Epithelial cell of esophagus (primary cell): ENCODE data around the gene GGTA1.

Source experiments
- DNase-seq: peaks from one replicate; pipeline ENCODE4 v3.0.0; 2010; ENCODE audit warnings: low read depth
- H3K4me3 ChIP-seq: 2 replicates; pipeline ENCODE4 v1.5.1; 2011; ENCODE audit warnings: mild to moderate bottlenecking, low read length, control low read depth
- CTCF ChIP-seq: IDR thresholded peaks from 2 replicates; pipeline ENCODE4 v1.5.1; 2011; ENCODE audit warnings: low read depth, mild to moderate bottlenecking, low read length, control low read depth, inconsistent platforms; ENCODE audit not compliant: insufficient read depth; ENCODE audit errors: missing control alignments

GGTA1 gene

GRCh38 chr9:121451586-121451985 lies 48.1 kb downstream of the GGTA1 start:
- DNase-seq, result no peak
- no peak for TF ChIP-seq CTCF

GRCh38 chr9:121450241-121450640 lies 49.4 kb downstream of the GGTA1 start:
- no peak for TF ChIP-seq CTCF
- no peak overlapping the region for H3K4me3 ChIP-seq
- no peak for DNase-seq

More at GRCh38 chr9:121451586-121451985, 48.1 kb downstream of the GGTA1 start:
- H3K4me3 ChIP-seq, result no peak overlapping the region

DNA sequence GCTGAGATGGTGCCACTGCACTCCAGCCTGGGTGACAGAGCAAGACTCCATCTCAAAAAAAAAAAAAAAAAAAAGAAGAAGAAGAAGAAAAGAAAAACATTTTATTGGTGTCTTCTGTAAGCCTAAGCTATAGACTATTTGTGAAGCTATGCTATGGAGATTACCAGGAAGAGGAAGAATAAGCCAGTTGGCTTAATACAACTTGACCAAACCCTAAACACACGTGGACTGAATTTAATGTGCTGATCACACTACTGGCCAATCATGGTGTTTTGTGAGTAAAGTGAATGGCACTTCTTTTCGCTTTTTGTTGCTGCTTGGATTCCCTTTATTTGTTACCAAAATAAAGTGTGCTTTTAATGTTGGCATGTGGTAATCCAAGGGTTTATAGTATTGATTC lies 49.9 kb downstream of the GGTA1 start:
- TF ChIP-seq CTCF, result no peak
- no peak for DNase-seq
- no peak overlapping the region for H3K4me3 ChIP-seq

DNA sequence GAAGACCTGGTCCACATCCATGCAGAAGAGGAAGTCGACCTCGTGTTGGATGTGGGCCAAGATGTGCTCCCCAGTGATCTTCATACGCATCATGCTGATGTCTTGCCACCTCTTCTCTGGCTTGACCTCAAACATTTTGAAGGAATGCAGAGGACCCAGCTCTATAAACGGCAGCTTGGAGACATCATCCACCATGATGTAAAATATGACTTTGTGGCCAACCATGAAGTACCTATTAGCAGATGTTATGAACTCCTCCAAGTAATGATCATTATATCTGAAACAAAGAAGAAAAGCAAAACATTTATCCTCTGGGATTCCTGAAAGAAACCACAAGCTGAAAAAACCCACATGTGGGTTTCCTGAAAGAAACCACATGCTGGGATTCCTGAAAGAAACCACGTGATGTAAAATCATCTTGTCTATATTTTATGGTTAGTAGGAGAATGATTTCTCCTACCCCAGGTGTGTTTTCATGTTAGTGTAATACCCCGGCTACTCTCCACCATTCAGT lies 52.3 kb downstream of the GGTA1 start:
- TF ChIP-seq CTCF, result no peak
- DNase-seq, result no peak
- no peak overlapping the region for H3K4me3 ChIP-seq

DNA sequence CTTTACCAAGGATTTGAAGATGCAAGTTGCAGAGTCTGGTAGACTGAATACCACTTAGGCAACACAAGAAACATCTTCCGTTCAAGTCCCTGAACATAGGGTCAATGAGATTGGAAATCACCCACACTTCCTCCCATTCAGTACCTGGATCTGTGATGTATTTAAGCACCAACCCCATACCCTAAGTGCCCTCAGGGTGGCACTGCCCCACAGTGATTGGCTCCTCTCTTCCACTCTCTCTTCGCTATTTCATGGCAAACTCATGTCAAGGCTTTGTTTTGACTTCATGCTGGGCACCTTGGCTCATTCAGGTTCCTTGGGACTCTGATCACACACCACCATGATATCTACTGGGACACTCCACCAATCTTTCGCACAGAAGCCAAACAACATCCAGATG lies 53.7 kb downstream of the GGTA1 start:
- DNase-seq, result no peak
- no peak overlapping the region for H3K4me3 ChIP-seq
- peak; percentile 18 for TF ChIP-seq CTCF

- no peak overlapping the region for H3K4me3 ChIP-seq
- no peak for TF ChIP-seq CTCF
- no peak for DNase-seq
Measured at GRCh38 chr9:121443981-121444380, 55.7 kb downstream of the GGTA1 start.

GRCh38 chr9:121441165-121441564 lies 58.5 kb downstream of the GGTA1 start:
- TF ChIP-seq CTCF, result no peak
- DNase-seq, result no peak

More at GRCh38 chr9:121441165-121441564, 58.5 kb downstream of the GGTA1 start:
- H3K4me3 ChIP-seq, result no peak overlapping the region
